IPS-NIHi7 (cell line): ENCODE results near the gene KPNA6.

Experiments
- DNase-seq: peaks from one replicate; pipeline ENCODE4 v3.0.0; 2012; ENCODE audit warnings: mixed read lengths; ENCODE audit errors: extremely low spot score

Gene KPNA6

GRCh38 chr1:32187850-32188249 lies 80.0 kb downstream of the KPNA6 start:
- no peak for DNase-seq

GRCh38 chr1:32192220-32192948 lies 84.5 kb downstream of the KPNA6 start:
- DNase-seq: no peak

- DNase-seq: no peak
These were observed 87.1 kb downstream of the KPNA6 start for GRCh38 chr1:32194984-32195383.

GRCh38 chr1:32195531-32195930 lies 87.7 kb downstream of the KPNA6 start:
- no peak for DNase-seq

- no peak for DNase-seq
These were observed 88.3 kb downstream of the KPNA6 start for GRCh38 chr1:32195972-32196823.

- DNase-seq: no peak
These were observed 89.2 kb downstream of the KPNA6 start for GRCh38 chr1:32197074-32197473.

GRCh38 chr1:32197837-32198236 lies 90.0 kb downstream of the KPNA6 start:
- DNase-seq: no peak

GRCh38 chr1:32198237-32199042 lies 90.6 kb downstream of the KPNA6 start:
- DNase-seq: no peak

- no peak for DNase-seq
These were observed 91.3 kb downstream of the KPNA6 start for GRCh38 chr1:32199043-32199716.

GRCh38 chr1:32199717-32200072 lies 91.8 kb downstream of the KPNA6 start:
- DNase-seq: no peak

- DNase-seq: peak; percentile 91
These were observed 92.6 kb downstream of the KPNA6 start, which contains the start of gene CCDC28B for GRCh38 chr1:32200226-32201010. Gene CCDC28B, plus strand, starts transcription at chr1:32200595. Its CDS starts 1,341 bp downstream, at chr1:32201936.

GRCh38 chr1:32201011-32201855 lies 93.4 kb downstream of the KPNA6 start:
- peak; percentile 60 for DNase-seq

- DNase-seq: no peak
These were observed 97.1 kb downstream of the KPNA6 start for GRCh38 chr1:32204943-32205361.

- peak; percentile 95 for DNase-seq
These were observed 97.8 kb downstream of the KPNA6 start, which contains the start of gene IQCC for GRCh38 chr1:32205401-32206370. Gene IQCC, plus strand, starts transcription at chr1:32205671. Its CDS starts 11 bp downstream, at chr1:32205682.

- no peak for DNase-seq
These were observed 100.6 kb downstream of the KPNA6 start for GRCh38 chr1:32208469-32208868.

GRCh38 chr1:32208891-32209328 lies 101.1 kb downstream of the KPNA6 start, which contains the start of gene DCDC2B:
Gene DCDC2B, plus strand, starts transcription at chr1:32209089. Its CDS starts 5 bp downstream, at chr1:32209094.
- no peak for DNase-seq

GRCh38 chr1:32215629-32216480 lies 108.0 kb downstream of the KPNA6 start:
- DNase-seq: peak; percentile 82
